ENCODE results near the gene DVL2.
A peak's percentile ranks its signal among the peaks of the same experiment; 100 is the strongest.
"Not testable (repeated sequence)": the region's sequence is repeated elsewhere in the genome, so short reads cannot be mapped to it uniquely, and the experiment has no call there.

The DVL2 gene

DNA sequence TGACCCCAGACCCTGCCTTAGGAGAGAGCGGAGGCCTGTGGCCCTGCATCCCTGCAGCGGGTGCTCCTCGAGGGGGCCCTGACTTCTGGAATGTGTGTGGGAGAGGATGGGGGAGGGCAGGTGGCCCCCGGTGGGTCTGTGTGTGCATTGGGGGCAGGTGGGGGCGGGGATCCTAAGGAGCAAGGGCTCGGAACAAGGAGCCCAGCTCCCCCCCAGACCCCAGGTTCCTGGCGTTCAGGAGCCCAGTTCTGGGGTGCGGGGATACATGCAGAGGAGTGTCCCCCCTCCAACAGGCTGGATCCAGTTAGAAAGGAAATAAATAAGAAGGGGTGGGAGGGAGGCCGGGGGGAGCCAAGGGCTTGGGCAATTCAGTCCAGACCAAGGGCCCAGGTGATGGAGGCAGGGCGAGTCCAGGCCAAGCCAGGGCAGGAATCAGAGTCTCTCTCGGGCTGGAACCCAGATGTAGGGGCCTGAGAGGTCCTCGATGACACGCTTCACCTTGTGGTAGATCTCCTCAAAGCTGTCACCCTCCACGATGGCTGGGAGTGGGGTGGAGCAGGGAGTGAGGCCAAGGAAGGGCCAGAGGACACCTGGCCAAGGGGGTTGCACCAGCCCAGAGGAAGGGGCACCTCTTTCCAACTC, 43.9 kb downstream of the DVL2 start:
- TF ChIP-seq, protein P1, sequence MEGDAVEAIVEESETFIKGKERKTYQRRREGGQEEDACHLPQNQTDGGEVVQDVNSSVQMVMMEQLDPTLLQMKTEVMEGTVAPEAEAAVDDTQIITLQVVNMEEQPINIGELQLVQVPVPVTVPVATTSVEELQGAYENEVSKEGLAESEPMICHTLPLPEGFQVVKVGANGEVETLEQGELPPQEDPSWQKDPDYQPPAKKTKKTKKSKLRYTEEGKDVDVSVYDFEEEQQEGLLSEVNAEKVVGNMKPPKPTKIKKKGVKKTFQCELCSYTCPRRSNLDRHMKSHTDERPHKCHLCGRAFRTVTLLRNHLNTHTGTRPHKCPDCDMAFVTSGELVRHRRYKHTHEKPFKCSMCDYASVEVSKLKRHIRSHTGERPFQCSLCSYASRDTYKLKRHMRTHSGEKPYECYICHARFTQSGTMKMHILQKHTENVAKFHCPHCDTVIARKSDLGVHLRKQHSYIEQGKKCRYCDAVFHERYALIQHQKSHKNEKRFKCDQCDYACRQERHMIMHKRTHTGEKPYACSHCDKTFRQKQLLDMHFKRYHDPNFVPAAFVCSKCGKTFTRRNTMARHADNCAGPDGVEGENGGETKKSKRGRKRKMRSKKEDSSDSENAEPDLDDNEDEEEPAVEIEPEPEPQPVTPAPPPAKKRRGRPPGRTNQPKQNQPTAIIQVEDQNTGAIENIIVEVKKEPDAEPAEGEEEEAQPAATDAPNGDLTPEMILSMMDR (IDR thresholded peaks at IDR 0.05; ENCODE audit: extremely low read depth, missing control alignments), result no peak
- no peak for DNase-seq (ENCODE audit: low spot score)

DNA sequence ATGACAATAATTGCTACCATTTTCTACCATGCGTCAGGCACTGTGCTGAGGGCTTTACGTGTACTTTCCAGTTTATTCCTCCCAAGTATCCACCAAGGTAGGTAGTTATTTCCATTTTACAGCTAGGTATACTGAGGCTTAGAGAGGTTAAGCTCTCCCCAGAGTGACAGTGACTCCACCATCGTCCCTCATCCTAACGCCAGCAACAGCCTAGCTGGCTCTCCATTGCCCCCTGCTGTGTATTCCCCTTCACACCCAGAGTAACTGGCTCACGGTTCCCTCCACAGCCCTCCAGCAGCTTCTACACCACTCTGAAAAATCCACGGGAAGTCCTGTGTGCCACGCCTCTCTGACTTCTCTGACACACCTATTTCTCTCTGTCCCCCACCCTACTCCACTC, 48.1 kb downstream of the DVL2 start:
- TF ChIP-seq, protein P1 (IDR thresholded peaks at IDR 0.05; ENCODE audit: extremely low read depth, missing control alignments), result peak; percentile 7
- DNase-seq (ENCODE audit: low spot score), result no peak

DNA sequence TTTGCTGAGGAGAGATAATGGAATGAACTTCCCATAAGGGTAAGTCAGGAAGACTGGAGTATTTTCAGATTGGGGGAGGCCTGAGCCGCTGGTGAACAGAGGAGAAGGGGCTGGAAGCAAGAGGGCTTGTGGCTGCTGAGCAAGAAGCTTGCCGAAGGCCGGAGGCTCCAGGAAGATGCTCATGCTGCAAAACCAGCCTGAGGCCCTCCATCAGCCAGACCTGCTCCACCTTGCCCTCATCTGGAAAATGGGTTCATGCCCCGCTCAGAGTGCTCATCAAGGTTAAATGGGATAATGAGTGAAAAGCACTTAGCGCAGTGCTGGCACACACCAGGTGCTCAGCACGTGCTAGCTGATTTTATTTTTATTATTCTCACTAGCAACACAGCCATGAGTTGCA, 49.7 kb downstream of the DVL2 start:
- no peak for DNase-seq (ENCODE audit: low spot score)
- TF ChIP-seq, protein P1 (IDR thresholded peaks at IDR 0.05; ENCODE audit: extremely low read depth, missing control alignments), result no peak

DNA sequence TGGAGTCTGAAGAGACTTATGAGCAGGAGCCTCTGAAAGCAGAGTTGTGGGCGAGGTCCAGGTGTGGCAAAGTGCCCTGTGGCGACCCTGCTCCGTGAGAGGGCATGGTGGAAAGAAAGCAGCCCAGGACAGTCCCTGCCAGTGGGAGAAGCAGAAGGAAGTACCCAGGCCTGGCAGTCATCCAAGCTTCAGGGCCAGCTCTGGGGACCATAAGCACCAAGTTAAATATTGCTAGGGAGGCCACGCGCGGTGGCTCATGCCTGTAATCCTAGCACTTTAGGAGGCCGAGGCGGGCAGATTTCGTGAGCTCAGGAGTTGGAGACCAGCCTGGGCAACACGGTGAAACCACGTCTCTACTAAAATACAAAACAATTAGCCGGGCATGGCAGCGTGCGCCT, 50.2 kb downstream of the DVL2 start:
- no peak for DNase-seq (ENCODE audit: low spot score)
- TF ChIP-seq, protein P1 (IDR thresholded peaks at IDR 0.05; ENCODE audit: extremely low read depth, missing control alignments), result no peak

DNA sequence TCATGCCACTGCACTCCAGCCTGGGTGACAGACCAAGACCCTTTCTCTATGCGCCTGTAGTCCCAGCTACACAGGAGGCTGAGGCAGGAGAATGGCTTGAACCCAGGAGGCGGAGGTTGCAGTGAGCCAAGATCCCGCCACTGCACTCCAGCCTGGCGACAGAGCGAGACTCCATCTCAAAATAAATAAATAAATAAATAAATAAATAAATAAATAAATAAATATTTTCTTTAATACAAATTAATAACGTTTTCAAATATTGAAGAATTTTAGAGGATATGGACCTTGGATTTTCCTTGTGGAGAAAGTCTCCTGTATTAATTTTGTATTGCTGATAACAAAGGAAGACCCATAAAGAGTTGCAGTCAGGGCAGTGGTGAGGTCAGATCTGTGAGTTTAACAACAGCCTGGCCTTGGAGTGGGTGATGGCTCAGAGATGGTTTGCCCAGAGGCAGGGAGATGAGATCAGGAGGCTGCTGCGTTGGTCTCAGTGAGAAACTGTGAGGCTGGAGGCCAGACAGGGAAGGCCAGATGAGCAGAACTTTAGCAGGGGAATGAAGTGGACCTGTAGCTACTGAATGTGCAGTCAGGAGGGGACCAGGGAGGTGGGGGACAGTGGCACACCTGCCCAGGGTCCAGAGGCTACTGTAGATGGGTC, 50.8 kb downstream of the DVL2 start:
- DNase-seq (ENCODE audit: low spot score), result no peak

DNA sequence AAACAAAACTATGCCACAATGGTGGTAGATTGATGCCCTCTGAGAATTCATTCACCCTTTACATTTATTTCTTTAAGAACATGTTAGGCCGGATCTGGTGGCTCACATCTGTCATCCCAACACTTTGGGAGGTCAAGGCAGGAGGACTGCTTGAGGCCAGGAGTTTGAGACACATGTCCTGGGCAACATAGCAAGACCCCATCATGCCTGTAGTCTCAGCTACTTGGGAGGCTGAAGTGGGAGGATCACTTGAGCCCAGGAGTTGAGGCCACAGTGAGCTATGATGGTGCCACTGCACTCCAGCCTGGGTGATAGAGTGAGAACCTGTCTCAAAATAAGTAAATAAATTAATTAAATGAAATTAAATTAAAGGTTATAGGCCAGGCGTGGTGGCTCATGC, 52.2 kb downstream of the DVL2 start:
- DNase-seq (ENCODE audit: low spot score), result not testable (repeated sequence)

More for the DNA sequence above, 50.8 kb downstream of the DVL2 start:
- TF ChIP-seq, protein P1 (IDR thresholded peaks at IDR 0.05; ENCODE audit: extremely low read depth, missing control alignments), result no peak

DNA sequence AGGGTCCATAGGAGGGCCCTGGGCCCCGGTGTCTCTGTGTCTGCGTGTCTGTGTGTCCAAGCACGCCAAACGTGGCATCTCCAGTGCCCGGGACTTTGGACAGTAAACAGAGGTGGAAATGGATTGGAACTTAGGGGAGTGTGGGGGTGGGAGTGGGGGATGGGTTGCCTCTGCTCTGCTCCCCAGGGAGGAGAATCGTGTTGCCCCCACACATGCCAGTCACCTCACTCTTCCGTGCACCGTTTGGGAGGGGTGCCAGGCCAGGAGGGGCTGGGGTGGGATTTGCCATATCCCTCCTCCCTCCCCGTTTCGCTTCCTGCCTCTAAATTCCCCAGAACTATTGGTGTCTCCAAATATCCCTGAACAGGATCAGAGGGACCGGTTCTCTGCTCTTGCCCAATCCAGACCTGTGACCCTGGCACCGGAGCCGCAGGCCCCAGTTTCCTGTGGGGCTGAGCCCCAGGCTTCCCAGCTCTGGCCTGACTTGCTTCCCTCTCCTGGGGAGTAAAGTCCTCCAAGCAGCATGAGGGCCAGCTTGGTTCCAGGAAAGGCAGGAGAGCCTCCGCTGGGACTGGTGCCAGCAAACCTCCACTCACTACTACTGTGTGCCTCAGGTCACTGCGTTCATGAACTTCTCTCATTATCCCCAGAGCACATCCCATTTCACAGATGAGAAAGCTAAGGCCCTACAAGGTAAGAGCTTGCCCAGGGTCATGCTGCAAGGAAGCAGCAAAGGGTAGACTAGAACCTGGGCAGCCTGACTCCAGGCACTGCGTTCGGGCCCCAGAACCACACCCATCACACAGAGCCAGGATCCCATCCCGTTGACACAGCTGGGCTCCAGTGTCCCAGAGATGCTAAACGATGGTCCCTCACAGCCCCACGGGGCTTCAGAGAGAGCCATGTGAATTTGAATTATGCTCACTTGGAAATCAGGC, 54.7 kb downstream of the DVL2 start, which contains the start of gene ASGR1:
TSS of gene ASGR1 (minus strand) at position 54 of the 938 bp plus-strand sequence. CDS start 807 bp downstream, outside the sequence.
- DNase-seq (ENCODE audit: low spot score), result no peak
- TF ChIP-seq, protein P1 (IDR thresholded peaks at IDR 0.05; ENCODE audit: extremely low read depth, missing control alignments), result no peak

Measured in GM20000 (cell line).